GM12865 (cell line): ENCODE data around the gene NEDD4L.

ENCODE experiments used
- DNase-seq: peaks from one replicate; pipeline ENCODE4 v3.0.0; 2010; ENCODE audit warnings: low read depth
- H3K4me3 ChIP-seq: 2 replicates; pipeline ENCODE4 v1.5.1; 2011; ENCODE audit warnings: mild to moderate bottlenecking, low read depth, low read length, control low read depth
- CTCF ChIP-seq: IDR thresholded peaks from 2 replicates; pipeline ENCODE4 v1.5.1; 2011; ENCODE audit warnings: low read length, control low read depth, low read depth, inconsistent platforms; ENCODE audit not compliant: insufficient read depth; ENCODE audit errors: missing control alignments

The NEDD4L gene

GRCh38 chr18:58125183-58125582, 81.2 kb downstream of the NEDD4L start:
- no peak for TF ChIP-seq CTCF
- DNase-seq: no peak

GRCh38 chr18:58125756-58126155, 81.7 kb downstream of the NEDD4L start:
- no peak for TF ChIP-seq CTCF
- H3K4me3 ChIP-seq: no peak overlapping the region
- DNase-seq: no peak

More at GRCh38 chr18:58125183-58125582, 81.2 kb downstream of the NEDD4L start:
- no peak overlapping the region for H3K4me3 ChIP-seq

GRCh38 chr18:58128381-58129374, 84.7 kb downstream of the NEDD4L start:
- TF ChIP-seq CTCF: no peak
- no peak for DNase-seq

GRCh38 chr18:58132595-58133261, 88.7 kb downstream of the NEDD4L start:
- TF ChIP-seq CTCF: no peak
- no peak overlapping the region for H3K4me3 ChIP-seq
- no peak for DNase-seq

More at GRCh38 chr18:58128381-58129374, 84.7 kb downstream of the NEDD4L start:
- H3K4me3 ChIP-seq: no peak overlapping the region

- peak; percentile 29 for DNase-seq
- H3K4me3 ChIP-seq: no peak overlapping the region
- no peak for TF ChIP-seq CTCF
These were observed 91.2 kb downstream of the NEDD4L start for GRCh38 chr18:58135183-58135641.

- TF ChIP-seq CTCF: peak; percentile 88
- DNase-seq: peak; percentile 83
- H3K4me3 ChIP-seq: no peak overlapping the region
These were observed 91.8 kb downstream of the NEDD4L start for GRCh38 chr18:58135701-58136331.
